Tibial artery (tissue), 4 donors: ENCODE measurements around the gene ANKRD9.

Experiments
- DNase-seq, 2 donors: peaks; one replicate each; pipeline ENCODE4 v3.0.0-alpha.2; 2019
- H3K27ac ChIP-seq, 2 donors: fragments of 200-600 bp; sonication (generic) in 1 of 2; 1 replicate in 1 of 2; 2 replicates in 1 of 2; pipeline ENCODE4 v1.5.1; 2018 to 2019; ENCODE audit warnings: mild to moderate bottlenecking in 1 of 2
- H3K27me3 ChIP-seq, 2 donors: fragments of 200-600 bp; sonication (generic) in 1 of 2; one replicate each; pipeline versions ENCODE4 v1.5.1 to v1.6.0; 2016 to 2019
- H3K36me3 ChIP-seq, 3 donors: fragments of 200-600 bp; sonication (generic) in 2 of 3; one replicate each; pipeline ENCODE4 v1.5.1; 2016 to 2019; ENCODE audit warnings: mild to moderate bottlenecking in 2 of 3
- H3K4me1 ChIP-seq, 4 donors: fragments of 200-600 bp; sonication (generic) in 2 of 4; 1 replicate in 3 of 4; 2 replicates in 1 of 4; pipeline ENCODE4 v1.5.1; 2016 to 2019
- H3K4me3 ChIP-seq, 2 donors: fragments of 200-600 bp; sonication (generic) in 1 of 2; 1 replicate in 1 of 2; 2 replicates in 1 of 2; pipeline ENCODE4 v1.5.1; 2018 to 2019; ENCODE audit warnings: mild to moderate bottlenecking in 2 of 2
- H3K9me3 ChIP-seq, 3 donors: fragments of 200-600 bp; sonication (generic) in 1 of 3; one replicate each; pipeline ENCODE4 v1.5.1; 2016 to 2019
- intact Hi-C: fragments of 100-400 bp; cut with DNase I; formaldehyde crosslinking; loops from one replicate; pipeline ENCODE4 v1.15.0; 2023; ENCODE audit warnings: low total_unique reads
- TF ChIP-seq, protein P1 (sequence below), 2 experiments: fragments of 200-600 bp in 1 of 2; fragments of 450-650 bp in 1 of 2; IDR thresholded peaks; one replicate each; pipeline ENCODE4 v1.5.1; 2017 to 2019; ENCODE audit warnings: antibody characterized with exemption in 2 of 2, mild to moderate bottlenecking in 1 of 2, moderate library complexity in 1 of 2

Gene ANKRD9, protein sequence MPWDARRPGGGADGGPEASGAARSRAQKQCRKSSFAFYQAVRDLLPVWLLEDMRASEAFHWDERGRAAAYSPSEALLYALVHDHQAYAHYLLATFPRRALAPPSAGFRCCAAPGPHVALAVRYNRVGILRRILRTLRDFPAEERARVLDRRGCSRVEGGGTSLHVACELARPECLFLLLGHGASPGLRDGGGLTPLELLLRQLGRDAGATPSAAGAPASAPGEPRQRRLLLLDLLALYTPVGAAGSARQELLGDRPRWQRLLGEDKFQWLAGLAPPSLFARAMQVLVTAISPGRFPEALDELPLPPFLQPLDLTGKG

DNA sequence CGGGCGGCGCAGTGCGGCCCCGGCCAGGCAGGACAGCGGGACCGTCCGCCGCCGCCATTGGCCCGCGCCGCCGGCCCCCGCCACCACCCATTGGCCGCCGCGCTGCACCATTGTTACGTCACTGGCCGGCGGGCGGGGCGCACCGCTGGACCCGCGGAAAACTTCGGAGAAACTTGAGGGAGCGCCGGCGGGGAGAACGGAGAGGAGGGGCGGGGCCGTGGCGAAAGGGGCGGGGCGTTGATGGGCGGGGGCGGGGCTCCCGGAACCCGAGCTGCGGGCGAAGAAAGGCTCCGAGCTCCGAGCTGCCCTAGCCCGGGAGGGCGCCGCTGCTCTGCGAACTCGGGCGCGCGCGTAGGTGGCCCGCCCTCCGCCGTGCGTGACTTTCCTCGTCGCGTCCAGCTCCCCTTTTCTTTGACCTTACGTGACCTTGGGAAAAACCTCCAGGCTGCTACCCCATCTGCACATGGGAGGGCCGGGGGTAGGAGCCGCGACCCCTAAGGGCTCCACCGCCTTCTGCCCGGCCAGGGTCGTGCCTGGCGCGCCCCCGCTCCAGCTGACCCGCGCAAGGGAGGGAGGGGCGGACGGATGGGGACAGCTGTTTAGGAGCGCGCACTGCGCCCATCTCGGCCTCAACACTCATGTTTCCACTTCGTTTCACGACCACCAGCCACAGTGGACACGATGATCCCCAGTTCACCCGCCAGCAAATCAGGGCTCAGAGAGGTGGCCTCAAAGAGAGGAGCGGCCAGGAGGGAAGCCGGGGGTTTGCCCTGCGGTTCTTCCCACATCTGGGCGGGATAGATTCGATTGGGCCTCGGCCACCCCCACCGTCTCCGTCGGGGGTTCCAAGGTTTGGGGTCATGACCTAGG is at the start of gene ANKRD9:
Gene ANKRD9 (minus strand): TSS at position 31 of the 870 bp plus-strand sequence. CDS start 1,887 bp downstream, outside the sequence.
- intact Hi-C loops: loop anchor here (5.0 kb wide), 1 partner anchor 148 kb away; the partner anchor contains the start of genes CINP and TECPR2
- Histone ChIP-seq H3K36me3 (peaks cover 0 to 18% (median 0%) of the 10 kb centered on the region in 3 donors), H3K27me3 (no peaks in the 10 kb centered on the region), H3K4me1 (peaks cover 0 to 18% (median 10%) of the 10 kb centered on the region in 4 donors), H3K4me3 (peak within 1 kb of the TSS; percentile 61 to 80), H3K27ac (peak within 1 kb of the TSS; percentile 74 to 78), H3K9me3 (no peaks in the 10 kb centered on the region)
- peak; percentile 93 to 97 for DNase-seq
- TF ChIP-seq, protein P1, sequence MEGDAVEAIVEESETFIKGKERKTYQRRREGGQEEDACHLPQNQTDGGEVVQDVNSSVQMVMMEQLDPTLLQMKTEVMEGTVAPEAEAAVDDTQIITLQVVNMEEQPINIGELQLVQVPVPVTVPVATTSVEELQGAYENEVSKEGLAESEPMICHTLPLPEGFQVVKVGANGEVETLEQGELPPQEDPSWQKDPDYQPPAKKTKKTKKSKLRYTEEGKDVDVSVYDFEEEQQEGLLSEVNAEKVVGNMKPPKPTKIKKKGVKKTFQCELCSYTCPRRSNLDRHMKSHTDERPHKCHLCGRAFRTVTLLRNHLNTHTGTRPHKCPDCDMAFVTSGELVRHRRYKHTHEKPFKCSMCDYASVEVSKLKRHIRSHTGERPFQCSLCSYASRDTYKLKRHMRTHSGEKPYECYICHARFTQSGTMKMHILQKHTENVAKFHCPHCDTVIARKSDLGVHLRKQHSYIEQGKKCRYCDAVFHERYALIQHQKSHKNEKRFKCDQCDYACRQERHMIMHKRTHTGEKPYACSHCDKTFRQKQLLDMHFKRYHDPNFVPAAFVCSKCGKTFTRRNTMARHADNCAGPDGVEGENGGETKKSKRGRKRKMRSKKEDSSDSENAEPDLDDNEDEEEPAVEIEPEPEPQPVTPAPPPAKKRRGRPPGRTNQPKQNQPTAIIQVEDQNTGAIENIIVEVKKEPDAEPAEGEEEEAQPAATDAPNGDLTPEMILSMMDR (IDR thresholded peaks at IDR 0.05): no peak

DNA sequence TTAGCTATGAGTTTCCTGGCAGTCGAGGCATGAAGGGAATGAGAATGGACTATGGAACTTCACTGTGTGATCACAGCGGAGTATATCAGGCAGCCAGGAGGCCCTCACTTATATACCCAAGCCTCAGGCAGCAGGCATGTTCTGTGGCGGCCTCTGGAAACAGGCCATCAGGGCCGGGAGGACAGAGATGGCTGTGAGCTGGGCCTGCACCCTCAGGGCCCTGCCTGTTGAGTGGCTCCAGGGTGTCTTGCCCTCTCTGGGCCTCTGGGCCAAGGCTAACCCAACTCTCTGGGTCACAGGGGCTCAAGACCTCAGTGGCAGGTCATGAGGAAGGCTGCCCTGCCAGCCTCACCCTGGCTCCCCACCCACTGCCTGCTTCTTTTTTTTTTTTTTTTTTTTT is 49.0 kb upstream of the ANKRD9 start:
- no peaks in the 10 kb centered on the region for H3K36me3 ChIP-seq
- H3K9me3 ChIP-seq: peaks cover 0 to 5% (median 0%) of the 10 kb centered on the region in 3 donors
- intact Hi-C loops: no loop called here
- TF ChIP-seq, protein P1 (IDR thresholded peaks at IDR 0.05): no peak
- no peak overlapping the region for H3K4me3 ChIP-seq
- H3K4me1 ChIP-seq: peaks cover 0 to 15% (median 4%) of the 10 kb centered on the region in 4 donors
- H3K27ac ChIP-seq: no peak overlapping the region
- DNase-seq: no peak
- no peaks in the 10 kb centered on the region for H3K27me3 ChIP-seq

DNA sequence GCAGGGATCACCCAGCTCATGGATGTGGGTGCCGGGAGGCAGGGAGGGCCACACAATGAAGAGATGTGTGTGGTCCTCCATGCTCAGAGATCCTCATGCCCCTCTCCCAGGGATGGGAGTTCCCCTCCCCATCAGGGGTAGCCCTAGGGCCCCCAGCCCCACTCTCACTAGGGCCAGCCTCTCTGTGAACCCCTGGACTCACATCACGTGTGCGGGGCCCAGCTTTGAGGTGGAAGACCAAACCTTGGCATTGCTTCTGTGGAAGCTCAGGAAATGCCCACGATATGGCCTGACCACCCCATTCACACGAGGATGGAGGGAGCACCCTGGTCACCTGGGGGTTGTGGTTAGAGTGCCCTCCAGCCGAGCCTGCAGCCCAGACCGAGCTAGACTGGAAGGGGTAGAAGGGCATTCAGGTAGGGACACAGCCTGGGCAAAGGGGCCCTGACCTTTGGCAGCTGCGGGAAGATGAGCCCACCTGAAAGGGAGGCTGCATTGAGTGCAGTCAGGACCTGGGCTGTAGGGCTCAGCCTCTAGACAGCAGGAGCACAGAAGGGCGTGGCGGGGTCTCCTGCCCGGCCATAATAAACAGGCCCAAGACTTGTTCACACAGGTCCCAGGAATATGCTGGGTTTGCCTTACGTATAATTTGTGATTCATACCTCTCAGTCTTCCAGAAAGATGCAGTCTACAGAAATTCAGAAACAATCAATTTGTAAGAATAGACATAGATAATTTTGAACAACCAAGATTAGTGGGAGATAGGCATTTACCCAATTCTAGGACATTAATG is 48.1 kb upstream of the ANKRD9 start:
- Histone ChIP-seq H3K27me3 (no peaks in the 10 kb centered on the region), H3K27ac (no peak overlapping the region), H3K9me3 (no peaks in the 10 kb centered on the region), H3K4me1 (peaks cover 0 to 15% (median 4%) of the 10 kb centered on the region in 4 donors), H3K4me3 (no peak overlapping the region), H3K36me3 (no peaks in the 10 kb centered on the region)
- no peak for DNase-seq
- TF ChIP-seq, protein P1 (IDR thresholded peaks at IDR 0.05): no peak
- intact Hi-C loops: no loop called here

DNA sequence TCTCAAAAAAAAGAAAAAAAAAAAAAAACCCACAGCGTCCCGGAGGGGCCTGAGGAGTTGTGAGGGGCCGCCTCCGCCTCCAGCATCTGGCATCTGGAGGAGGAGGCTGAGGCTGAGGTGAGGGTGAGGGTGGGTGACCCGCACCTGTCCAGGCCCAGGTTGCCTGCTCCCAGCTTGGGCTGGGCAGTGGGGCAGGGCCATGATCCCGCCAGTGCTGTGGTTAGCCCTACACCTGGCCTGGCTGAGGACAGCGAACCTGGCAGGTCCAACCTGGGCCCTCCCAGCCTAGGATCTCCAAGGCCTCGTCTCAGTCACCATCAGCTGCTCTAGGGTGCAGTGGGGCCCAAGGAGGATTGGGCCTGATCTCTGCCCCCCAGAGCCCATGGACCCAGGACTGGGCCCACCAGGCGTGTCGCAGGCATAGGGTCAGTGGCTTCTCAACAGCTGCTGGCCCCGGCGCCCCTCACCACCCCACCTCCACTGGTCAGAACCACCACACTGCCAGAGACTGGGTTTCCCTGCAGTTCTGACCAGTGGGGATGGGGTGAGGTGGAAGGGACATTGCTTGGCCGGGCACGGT is 46.6 kb upstream of the ANKRD9 start:
- Histone ChIP-seq H3K27me3 (no peaks in the 10 kb centered on the region), H3K9me3 (no peaks in the 10 kb centered on the region), H3K4me3 (no peak overlapping the region), H3K4me1 (peaks cover 0 to 15% (median 4%) of the 10 kb centered on the region in 4 donors), H3K36me3 (no peaks in the 10 kb centered on the region), H3K27ac (no peak overlapping the region)
- intact Hi-C loops: no loop called here
- TF ChIP-seq, protein P1 (IDR thresholded peaks at IDR 0.05): no peak
- no peak for DNase-seq
